DND-41 (cell line): ENCODE data around the gene CLEC3A.
"Not testable (repeated sequence)": the region's sequence is repeated elsewhere in the genome, so short reads cannot be mapped to it uniquely, and the experiment has no call there.

Source experiments
- ATAC-seq: fragments of 200-7000 bp; cut with Tn5 transposase; 3 replicates; pipeline ENCODE4 v1.9.1; 2021; ENCODE audit warnings: low read depth; ENCODE audit not compliant: insufficient read depth
- DNase-seq: peaks from one replicate; pipeline ENCODE4 v3.0.0-alpha.2; 2020
- H2AFZ ChIP-seq: 2 replicates; pipeline ENCODE4 v1.6.0; 2012; ENCODE audit warnings: low read depth, low read length
- H3K27ac ChIP-seq: 2 replicates; pipeline ENCODE4 v1.5.1; 2012; ENCODE audit warnings: low read length, inconsistent platforms
- H3K27me3 ChIP-seq: fragments of 200-600 bp; sonication (generic); 2 replicates; pipeline ENCODE4 v1.6.0; 2012; ENCODE audit warnings: low read length, mild to moderate bottlenecking, inconsistent platforms; ENCODE audit not compliant: insufficient read depth, poor library complexity
- H3K36me3 ChIP-seq: 2 replicates; pipeline ENCODE4 v1.5.1; 2012; ENCODE audit warnings: low read length, inconsistent platforms; ENCODE audit not compliant: insufficient read depth
- H3K4me1 ChIP-seq: 2 replicates; pipeline ENCODE4 v1.5.1; 2012; ENCODE audit warnings: mild to moderate bottlenecking, low read length; ENCODE audit not compliant: insufficient read depth
- H3K4me2 ChIP-seq: 2 replicates; pipeline ENCODE4 v1.6.0; 2012; ENCODE audit warnings: mild to moderate bottlenecking, moderate library complexity, low read length, inconsistent platforms; ENCODE audit not compliant: insufficient read depth
- H3K4me3 ChIP-seq, 2 experiments: fragments of 200-600 bp in 1 of 2; shearing (Covaris generic) in 1 of 2; 2 replicates each; pipeline ENCODE4 v1.5.1; 2012 to 2016; ENCODE audit warnings: inconsistent platforms in 2 of 2, low read length in 2 of 2, mild to moderate bottlenecking in 2 of 2, low read depth in 1 of 2, moderate library complexity in 1 of 2
- H3K79me2 ChIP-seq: 2 replicates; pipeline ENCODE4 v1.6.0; 2012; ENCODE audit warnings: low read length, inconsistent platforms; ENCODE audit not compliant: insufficient read depth
- H3K9ac ChIP-seq: 2 replicates; pipeline ENCODE4 v1.6.0; 2012; ENCODE audit warnings: low read depth, mild to moderate bottlenecking, inconsistent platforms, low read length, moderate library complexity
- H3K9me3 ChIP-seq: 2 replicates; pipeline ENCODE4 v1.5.1; 2012; ENCODE audit warnings: low read length, moderate library complexity, mild to moderate bottlenecking, inconsistent platforms; ENCODE audit not compliant: insufficient read depth, severe bottlenecking
- H4K20me1 ChIP-seq: 2 replicates; pipeline ENCODE4 v1.6.0; 2012; ENCODE audit warnings: low read length; ENCODE audit not compliant: insufficient read depth
- CTCF ChIP-seq: IDR thresholded peaks from 2 replicates; pipeline ENCODE4 v1.5.1; 2012; ENCODE audit warnings: borderline replicate concordance, low read length, moderate library complexity, mild to moderate bottlenecking; ENCODE audit not compliant: poor library complexity, severe bottlenecking; ENCODE audit errors: extremely low read depth
- EZH2 ChIP-seq: IDR thresholded peaks from 3 replicates; pipeline ENCODE4 v1.6.1; 2012; ENCODE audit warnings: borderline replicate concordance, low read depth, mild to moderate bottlenecking, moderate library complexity, low read length, inconsistent platforms; ENCODE audit not compliant: severe bottlenecking

The CLEC3A gene

GRCh38 chr16:77989846-77990245 is 32.5 kb upstream of the CLEC3A start:
- Histone ChIP-seq H3K27me3 (no peaks in the 10 kb centered on the region), H3K36me3 (no peaks in the 10 kb centered on the region), H3K4me1 (no peaks in the 10 kb centered on the region), H4K20me1 (no peaks in the 10 kb centered on the region), H3K9me3 (no peaks in the 10 kb centered on the region), H3K79me2 (no peaks in the 10 kb centered on the region), H3K4me3 (no peak overlapping the region), H3K27ac (no peak overlapping the region), H2AFZ (no peak overlapping the region), H3K4me2 (no peak overlapping the region), H3K9ac (no peak overlapping the region)
- no peak for DNase-seq
- TF ChIP-seq EZH2 (no peak), CTCF (no peak)
- no peak for ATAC-seq

DNA sequence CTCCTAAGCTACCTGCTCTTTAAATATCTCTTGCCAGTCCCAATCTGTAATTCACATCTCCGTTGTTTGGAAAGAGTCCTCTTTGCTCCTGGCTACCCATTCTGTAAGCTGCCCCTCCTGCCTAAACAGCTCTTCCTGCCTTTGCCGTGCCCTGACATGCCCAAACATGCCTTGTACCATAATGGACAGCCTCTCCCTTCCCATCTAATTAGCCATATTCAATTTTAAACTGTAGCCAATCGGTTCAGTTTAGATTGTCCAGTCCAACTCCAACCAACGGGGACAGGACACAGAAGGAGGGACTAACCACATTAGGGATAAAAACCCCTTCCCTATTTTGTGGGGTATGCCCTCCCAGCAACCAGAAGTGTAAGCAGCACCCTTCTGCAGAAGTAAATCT is 30.6 kb upstream of the CLEC3A start:
- no peaks in the 10 kb centered on the region for H3K4me1 ChIP-seq
- H3K79me2 ChIP-seq, result no peaks in the 10 kb centered on the region
- no peaks in the 10 kb centered on the region for H3K36me3 ChIP-seq
- H3K9me3 ChIP-seq, result no peaks in the 10 kb centered on the region
- ATAC-seq (no peak), DNase-seq (no peak)
- no peak for TF ChIP-seq EZH2
- TF ChIP-seq CTCF, result no peak
- H3K9ac ChIP-seq, result no peak overlapping the region
- H2AFZ ChIP-seq, result no peak overlapping the region
- H3K27ac ChIP-seq, result no peak overlapping the region
- no peak overlapping the region for H3K4me3 ChIP-seq
- H3K27me3 ChIP-seq, result no peaks in the 10 kb centered on the region
- H3K4me2 ChIP-seq, result no peak overlapping the region
- no peaks in the 10 kb centered on the region for H4K20me1 ChIP-seq

DNA sequence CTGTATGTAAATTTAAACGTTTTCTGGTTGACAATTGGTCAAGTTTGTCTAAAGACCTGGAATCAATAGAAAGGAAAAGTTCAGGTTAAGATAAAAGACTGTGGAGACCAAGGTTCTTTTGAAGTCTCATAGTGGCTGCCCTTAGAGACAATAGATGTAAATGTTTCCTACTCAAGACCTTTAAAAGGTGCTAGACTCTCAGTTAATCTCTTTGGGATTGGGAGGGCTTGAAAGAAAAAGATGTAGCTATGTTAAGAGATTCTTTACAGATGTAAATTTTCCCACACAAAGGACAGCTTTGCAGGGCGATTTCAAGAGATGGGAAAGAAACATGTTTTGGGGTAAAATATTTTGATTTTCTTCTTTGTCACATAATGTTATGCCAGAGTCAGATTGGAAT is 30.0 kb upstream of the CLEC3A start:
- not testable (repeated sequence) for H3K79me2 ChIP-seq, ATAC-seq, H3K27me3 ChIP-seq, H3K27ac ChIP-seq, H3K9ac ChIP-seq, H2AFZ ChIP-seq, H3K4me1 ChIP-seq, DNase-seq, H3K4me2 ChIP-seq, H4K20me1 ChIP-seq, H3K36me3 ChIP-seq, H3K4me3 ChIP-seq, H3K9me3 ChIP-seq

DNA sequence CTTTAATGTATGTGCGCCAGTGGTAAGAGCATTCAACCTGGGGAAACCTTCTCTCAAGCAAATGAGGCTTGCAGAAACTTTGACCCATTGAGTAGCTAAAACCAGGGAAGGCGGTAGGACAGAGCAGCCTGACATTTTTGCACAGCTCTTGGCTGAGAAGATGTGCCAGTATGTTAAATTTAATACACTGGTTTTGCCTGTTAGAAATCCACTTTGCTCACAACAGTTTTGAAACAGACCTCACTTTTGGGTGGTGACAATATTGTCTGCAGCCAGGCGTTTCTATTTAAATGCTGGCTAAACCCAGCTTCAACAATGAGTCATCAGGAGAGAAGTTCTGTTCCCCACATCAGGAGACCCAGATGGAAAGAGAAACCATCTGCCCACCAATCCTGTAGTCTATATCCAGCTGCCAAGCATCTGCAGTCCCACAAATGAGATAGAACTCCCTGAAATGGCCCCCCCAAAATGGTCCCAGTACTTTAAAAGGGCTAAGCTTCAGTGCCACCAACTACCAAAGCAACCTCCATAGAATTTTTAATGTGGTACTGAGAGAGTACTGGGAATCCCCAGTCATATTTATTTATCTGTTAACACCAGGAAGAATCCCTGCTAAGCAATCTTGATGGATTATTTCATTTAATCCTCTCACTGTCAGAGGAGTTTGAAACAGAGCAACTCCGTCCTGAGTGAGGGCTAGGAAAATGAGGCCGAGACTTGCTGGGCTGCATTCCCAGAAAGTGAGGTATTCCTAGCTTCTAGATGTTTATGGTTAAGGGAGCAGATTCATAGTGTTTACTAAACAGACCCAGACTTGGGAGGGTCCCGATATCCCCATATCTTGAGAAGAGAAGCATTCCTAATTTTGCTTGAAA is 29.0 kb upstream of the CLEC3A start:
- Histone ChIP-seq H3K27ac (no peak overlapping the region), H3K4me2 (no peak overlapping the region), H2AFZ (no peak overlapping the region), H3K79me2 (no peaks in the 10 kb centered on the region), H3K9me3 (no peaks in the 10 kb centered on the region), H3K4me3 (no peak overlapping the region), H3K4me1 (no peaks in the 10 kb centered on the region), H4K20me1 (no peaks in the 10 kb centered on the region), H3K36me3 (no peaks in the 10 kb centered on the region), H3K27me3 (no peaks in the 10 kb centered on the region), H3K9ac (no peak overlapping the region)
- no peak for DNase-seq
- no peak for TF ChIP-seq CTCF
- no peak for TF ChIP-seq EZH2
- ATAC-seq, result no peak
